ENCODE results near the gene PRR7.

GRCh38 chr5:177468329-177468684 is 21.7 kb downstream of the PRR7 start:
- TF ChIP-seq ZNF18 (tag by site-specific recombination; IDR thresholded peaks at IDR 0.05): no peak
- TF ChIP-seq KLF16 (tag by site-specific recombination; IDR thresholded peaks at IDR 0.05): no peak
- TF ChIP-seq, protein P1, sequence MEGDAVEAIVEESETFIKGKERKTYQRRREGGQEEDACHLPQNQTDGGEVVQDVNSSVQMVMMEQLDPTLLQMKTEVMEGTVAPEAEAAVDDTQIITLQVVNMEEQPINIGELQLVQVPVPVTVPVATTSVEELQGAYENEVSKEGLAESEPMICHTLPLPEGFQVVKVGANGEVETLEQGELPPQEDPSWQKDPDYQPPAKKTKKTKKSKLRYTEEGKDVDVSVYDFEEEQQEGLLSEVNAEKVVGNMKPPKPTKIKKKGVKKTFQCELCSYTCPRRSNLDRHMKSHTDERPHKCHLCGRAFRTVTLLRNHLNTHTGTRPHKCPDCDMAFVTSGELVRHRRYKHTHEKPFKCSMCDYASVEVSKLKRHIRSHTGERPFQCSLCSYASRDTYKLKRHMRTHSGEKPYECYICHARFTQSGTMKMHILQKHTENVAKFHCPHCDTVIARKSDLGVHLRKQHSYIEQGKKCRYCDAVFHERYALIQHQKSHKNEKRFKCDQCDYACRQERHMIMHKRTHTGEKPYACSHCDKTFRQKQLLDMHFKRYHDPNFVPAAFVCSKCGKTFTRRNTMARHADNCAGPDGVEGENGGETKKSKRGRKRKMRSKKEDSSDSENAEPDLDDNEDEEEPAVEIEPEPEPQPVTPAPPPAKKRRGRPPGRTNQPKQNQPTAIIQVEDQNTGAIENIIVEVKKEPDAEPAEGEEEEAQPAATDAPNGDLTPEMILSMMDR (tag by site-specific recombination; IDR thresholded peaks at IDR 0.05): no peak
- no peak for TF ChIP-seq ZNF513 (tag by site-specific recombination; IDR thresholded peaks at IDR 0.05)
- no peak for TF ChIP-seq PRDM10 (tag by site-specific recombination; IDR thresholded peaks at IDR 0.05)
- TF ChIP-seq ZNF404 (tag by site-specific recombination; IDR thresholded peaks at IDR 0.05): no peak
- no peak for TF ChIP-seq ZNF133 (tag by site-specific recombination; IDR thresholded peaks at IDR 0.05)
- TF ChIP-seq ZNF843 (tag by site-specific recombination; IDR thresholded peaks at IDR 0.05): no peak
- no peak for TF ChIP-seq YY1 (tag by site-specific recombination; IDR thresholded peaks at IDR 0.05)
